HCT116 (cell line): ENCODE results near the gene TTC39C. TPM values are rescaled to one million over a fixed set of nuclear protein-coding genes. Genes with fewer than 3 reads are reported as not detected.
"Not testable (repeated sequence)": the region's sequence is repeated elsewhere in the genome, so short reads cannot be mapped to it uniquely, and the experiment has no call there.

Source experiments
- ATAC-seq: fragments of 200-7000 bp; cut with Tn5 transposase; 2 replicates; pipeline ENCODE4 v1.9.1; 2020; ENCODE audit warnings: mild to moderate bottlenecking, moderate library complexity
- BruUV-seq: library from RNA; stranded (reverse); fragments of 400-500 nt; replicated peaks from 2 replicates; lab custom pipeline; 2021; lab: Mats Ljungman, UMichigan
- CTCF ChIA-PET: fragments of 300-600 bp; sonication (Branson Sonifier 250); formaldehyde crosslinking; loops from one replicate; lab custom pipeline; 2021; ENCODE audit warnings: antibody characterized with exemption; lab: Charles Lee
- POLR2A ChIA-PET: fragments of 300-600, 350-600 bp; sonication (Branson Sonifier 250); formaldehyde crosslinking; loops from one replicate; lab custom pipeline; 2021; ENCODE audit warnings: antibody characterized with exemption; lab: Charles Lee
- RAD21 ChIA-PET, 2 experiments: fragments of 300-600 bp; sonication (Branson Sonifier 250); formaldehyde crosslinking; loops; one replicate each; lab custom pipeline; 2023; ENCODE audit warnings: low total read pairs in 2 of 2; ENCODE audit not compliant: uncharacterized antibody in 2 of 2, unreplicated experiment in 2 of 2, low non-redundant PET in 1 of 2; lab: Charles Lee
- DNase-seq: peaks from one replicate; pipeline ENCODE4 v3.0.0-alpha.2; 2010; ENCODE audit warnings: low read depth, low spot score
- H2AFZ ChIP-seq: fragments of 200-600 bp; shearing (Covaris generic), sonication (generic); 2 replicates; pipeline ENCODE4 v1.6.1; 2017; ENCODE audit warnings: low read depth, mixed run types, mixed read lengths, antibody characterized with exemption, low read length; ENCODE audit not compliant: poor library complexity, severe bottlenecking
- H3K27ac ChIP-seq: 2 replicates; pipeline ENCODE4 v1.5.1; 2012; ENCODE audit warnings: low read depth, low read length
- H3K27me3 ChIP-seq: fragments of 200-600 bp; sonication (generic); 2 replicates; pipeline ENCODE4 v1.6.1; 2016; ENCODE audit warnings: mixed run types, low read length, mixed read lengths; ENCODE audit not compliant: insufficient read depth
- H3K36me3 ChIP-seq, 2 experiments: fragments of 200-500 bp in 1 of 2; fragments of 200-600 bp in 1 of 2; sonication (Bioruptor generic) in 1 of 2; sonication (generic) in 1 of 2; 2 replicates each; pipeline versions ENCODE4 v1.5.1 to v1.6.1; 2014 to 2016; ENCODE audit warnings: low read length in 2 of 2, inconsistent platforms in 1 of 2, mixed read lengths in 1 of 2, mixed run types in 1 of 2; ENCODE audit not compliant: insufficient read depth in 2 of 2, control insufficient read depth in 1 of 2
- H3K4me1 ChIP-seq, 2 experiments: fragments of 200-600 bp in 1 of 2; sonication (generic) in 1 of 2; 2 replicates each; pipeline versions ENCODE4 v1.5.1 to v1.6.1; 2012 to 2017; ENCODE audit warnings: low read length in 2 of 2, inconsistent platforms in 1 of 2, mild to moderate bottlenecking in 1 of 2, mixed read lengths in 1 of 2, mixed run types in 1 of 2, moderate library complexity in 1 of 2; ENCODE audit not compliant: insufficient read depth in 2 of 2, control insufficient read depth in 1 of 2
- H3K4me2 ChIP-seq: fragments of 200-600 bp; sonication (generic); 2 replicates; pipeline ENCODE4 v1.6.1; 2017; ENCODE audit warnings: mixed run types, low read length, mixed read lengths
- H3K4me3 ChIP-seq, 2 experiments: fragments of 200-600 bp in 1 of 2; sonication (generic) in 1 of 2; replicated peaks in 1 of 2; 2 replicates each; pipeline ENCODE4 v1.5.1; 2011 to 2016; ENCODE audit warnings: low read length in 2 of 2, control low read depth in 1 of 2, low read depth in 1 of 2, mild to moderate bottlenecking in 1 of 2, mixed read lengths in 1 of 2, mixed run types in 1 of 2
- H3K79me2 ChIP-seq: fragments of 200-600 bp; sonication (generic); 2 replicates; pipeline ENCODE4 v1.6.1; 2017; ENCODE audit warnings: mild to moderate bottlenecking, mixed run types, low read length, moderate library complexity, mixed read lengths; ENCODE audit not compliant: insufficient read depth
- H3K9ac ChIP-seq: fragments of 200-600 bp; sonication (generic); 2 replicates; pipeline ENCODE4 v1.6.1; 2016; ENCODE audit warnings: low read length, mixed read lengths
- H3K9me2 ChIP-seq: fragments of 200-600 bp; sonication (generic), shearing (Covaris generic); 2 replicates; pipeline ENCODE4 v1.6.1; 2017; ENCODE audit warnings: mixed run types, mild to moderate bottlenecking, moderate library complexity; ENCODE audit not compliant: insufficient read depth
- H3K9me3 ChIP-seq, 2 experiments: fragments of 200-500 bp in 1 of 2; fragments of 200-600 bp in 1 of 2; sonication (Bioruptor generic) in 1 of 2; sonication (generic) in 1 of 2; 2 replicates each; pipeline ENCODE4 v1.6.1; 2014 to 2017; ENCODE audit warnings: low read length in 2 of 2, mixed read lengths in 2 of 2, inconsistent platforms in 1 of 2, low read depth in 1 of 2, mild to moderate bottlenecking in 1 of 2, mixed run types in 1 of 2, moderate library complexity in 1 of 2; ENCODE audit not compliant: control insufficient read depth in 1 of 2, insufficient read depth in 1 of 2
- H4K20me1 ChIP-seq: fragments of 200-600 bp; sonication (generic), shearing (Covaris generic); 2 replicates; pipeline ENCODE4 v1.6.1; 2017; ENCODE audit warnings: mixed run types, mild to moderate bottlenecking, moderate library complexity; ENCODE audit not compliant: insufficient read depth
- EZH2phosphoT487 ChIP-seq: fragments of 200-600 bp; IDR thresholded peaks from 2 replicates; pipeline ENCODE4 v1.6.1; 2018; ENCODE audit warnings: antibody characterized with exemption, borderline replicate concordance
- FOSL1 ChIP-seq: IDR thresholded peaks from 2 replicates; pipeline ENCODE4 v1.6.1; 2012; ENCODE audit warnings: low read depth
- SIN3A ChIP-seq: IDR thresholded peaks from 2 replicates; pipeline ENCODE4 v1.6.1; 2012; ENCODE audit warnings: low read depth
- SP1 ChIP-seq: IDR thresholded peaks from 2 replicates; pipeline ENCODE4 v1.6.1; 2012; ENCODE audit warnings: low read depth
- SRF ChIP-seq: IDR thresholded peaks from 2 replicates; pipeline ENCODE4 v1.6.1; 2012; ENCODE audit warnings: low read depth
- intact Hi-C: fragments of 100-400 bp; cut with micrococcal nuclease; formaldehyde crosslinking; loops from 2 replicates; pipeline ENCODE4 v1.10.0; 2022
- total RNA-seq: library from RNA; stranded (reverse); gene quantifications from one replicate; pipeline ENCODE4 v1.2.1, GENCODE V29; 2021; ENCODE audit not compliant: unreplicated experiment
- TF ChIP-seq, protein P1 (sequence below): IDR thresholded peaks from 2 replicates; pipeline ENCODE4 v1.6.1; 2011; ENCODE audit warnings: mild to moderate bottlenecking, low read length, moderate library complexity; ENCODE audit not compliant: insufficient replicate concordance; ENCODE audit errors: extremely low read depth
- TF ChIP-seq, protein P2 (sequence below): IDR thresholded peaks from 2 replicates; pipeline ENCODE4 v1.6.1; 2012
- TF ChIP-seq, protein P3 (sequence below): IDR thresholded peaks from 2 replicates; pipeline ENCODE4 v1.6.1; 2012
- TF ChIP-seq, protein P4 (sequence below): IDR thresholded peaks from 2 replicates; pipeline ENCODE4 v1.6.1; 2012; ENCODE audit warnings: low read depth

Gene TTC39C
- total RNA-seq, 1 experiment from 2014 or later, result 24.8 TPM

DNA sequence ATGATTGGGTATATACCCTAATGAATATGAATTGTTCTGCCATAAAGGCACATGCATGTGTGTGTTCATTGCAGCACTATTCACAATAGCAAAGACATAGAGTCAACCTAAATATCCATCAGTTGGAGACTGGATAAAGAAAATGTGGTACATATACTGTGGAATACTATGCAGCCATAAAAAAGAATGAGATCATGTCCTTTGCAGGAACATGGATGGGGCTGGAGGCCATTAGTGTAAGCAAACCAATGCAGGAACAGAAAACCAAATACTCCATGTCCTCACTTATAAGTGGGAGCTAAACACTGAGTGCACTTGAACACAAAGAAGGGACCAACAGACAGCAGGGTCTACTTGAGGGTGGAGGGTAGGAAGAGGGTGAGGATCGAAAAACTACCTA is 43.2 kb downstream of the TTC39C start (continued):
- TF ChIP-seq, protein P1, sequence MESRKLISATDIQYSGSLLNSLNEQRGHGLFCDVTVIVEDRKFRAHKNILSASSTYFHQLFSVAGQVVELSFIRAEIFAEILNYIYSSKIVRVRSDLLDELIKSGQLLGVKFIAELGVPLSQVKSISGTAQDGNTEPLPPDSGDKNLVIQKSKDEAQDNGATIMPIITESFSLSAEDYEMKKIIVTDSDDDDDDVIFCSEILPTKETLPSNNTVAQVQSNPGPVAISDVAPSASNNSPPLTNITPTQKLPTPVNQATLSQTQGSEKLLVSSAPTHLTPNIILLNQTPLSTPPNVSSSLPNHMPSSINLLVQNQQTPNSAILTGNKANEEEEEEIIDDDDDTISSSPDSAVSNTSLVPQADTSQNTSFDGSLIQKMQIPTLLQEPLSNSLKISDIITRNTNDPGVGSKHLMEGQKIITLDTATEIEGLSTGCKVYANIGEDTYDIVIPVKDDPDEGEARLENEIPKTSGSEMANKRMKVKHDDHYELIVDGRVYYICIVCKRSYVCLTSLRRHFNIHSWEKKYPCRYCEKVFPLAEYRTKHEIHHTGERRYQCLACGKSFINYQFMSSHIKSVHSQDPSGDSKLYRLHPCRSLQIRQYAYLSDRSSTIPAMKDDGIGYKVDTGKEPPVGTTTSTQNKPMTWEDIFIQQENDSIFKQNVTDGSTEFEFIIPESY, result no peak

DNA sequence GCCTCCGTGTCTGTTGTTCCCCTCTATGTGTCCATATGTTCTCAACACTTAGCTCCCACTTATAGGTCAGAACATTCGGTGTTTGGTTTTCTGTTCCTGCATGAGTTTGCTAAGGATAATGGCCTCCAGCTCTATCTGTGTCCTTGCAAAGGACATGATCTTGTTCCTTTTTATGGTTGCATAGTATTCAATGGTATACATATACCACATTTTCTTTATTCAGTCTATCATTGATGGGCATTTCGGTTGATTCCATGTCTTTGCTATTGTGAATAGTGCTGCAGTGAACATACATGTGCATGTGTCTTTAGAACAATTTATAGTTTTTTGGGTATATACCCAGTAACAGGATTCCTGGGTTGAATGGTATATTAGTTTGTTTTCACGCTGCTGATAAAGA is 44.8 kb downstream of the TTC39C start:
- CTCF ChIA-PET, H3K4me3 ChIP-seq, H3K27me3 ChIP-seq, H3K79me2 ChIP-seq, BruUV-seq, H3K4me2 ChIP-seq, intact Hi-C loops, RAD21 ChIA-PET, ATAC-seq, H3K9me3 ChIP-seq, H3K9me2 ChIP-seq, POLR2A ChIA-PET, H3K9ac ChIP-seq, H2AFZ ChIP-seq, H3K36me3 ChIP-seq, H3K27ac ChIP-seq, H4K20me1 ChIP-seq, DNase-seq: not testable (repeated sequence)
- peaks cover 7 to 22% of the 10 kb centered on the region in 2 experiments for H3K4me1 ChIP-seq

DNA sequence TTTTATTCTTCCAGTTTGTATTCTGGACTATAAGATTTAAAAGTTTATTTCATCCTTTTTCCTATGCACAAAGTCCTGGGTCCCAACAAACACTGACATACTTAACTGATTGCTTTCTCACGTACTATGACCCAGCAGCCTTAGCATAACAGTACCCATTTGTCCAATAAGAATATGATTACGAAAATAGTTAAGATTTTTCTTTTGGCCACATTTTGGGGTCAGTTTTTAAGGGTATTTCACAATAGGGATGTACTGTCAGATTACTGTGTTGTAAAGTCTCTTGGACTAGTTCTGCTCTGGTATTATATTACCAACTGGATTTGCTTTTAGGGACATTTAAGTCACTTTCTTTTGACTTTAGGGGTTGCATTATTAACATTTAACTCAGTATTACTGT is 46.1 kb downstream of the TTC39C start:
- no peak overlapping the region for H3K9ac ChIP-seq
- TF ChIP-seq, protein P1, result no peak
- TF ChIP-seq SIN3A (no peak), FOSL1 (no peak), EZH2phosphoT487 (no peak), SP1 (no peak), SRF (no peak)
- TF ChIP-seq, protein P2, sequence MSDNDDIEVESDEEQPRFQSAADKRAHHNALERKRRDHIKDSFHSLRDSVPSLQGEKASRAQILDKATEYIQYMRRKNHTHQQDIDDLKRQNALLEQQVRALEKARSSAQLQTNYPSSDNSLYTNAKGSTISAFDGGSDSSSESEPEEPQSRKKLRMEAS, result no peak
- TF ChIP-seq, protein P3, sequence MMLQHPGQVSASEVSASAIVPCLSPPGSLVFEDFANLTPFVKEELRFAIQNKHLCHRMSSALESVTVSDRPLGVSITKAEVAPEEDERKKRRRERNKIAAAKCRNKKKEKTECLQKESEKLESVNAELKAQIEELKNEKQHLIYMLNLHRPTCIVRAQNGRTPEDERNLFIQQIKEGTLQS, result no peak
- TF ChIP-seq, protein P4, sequence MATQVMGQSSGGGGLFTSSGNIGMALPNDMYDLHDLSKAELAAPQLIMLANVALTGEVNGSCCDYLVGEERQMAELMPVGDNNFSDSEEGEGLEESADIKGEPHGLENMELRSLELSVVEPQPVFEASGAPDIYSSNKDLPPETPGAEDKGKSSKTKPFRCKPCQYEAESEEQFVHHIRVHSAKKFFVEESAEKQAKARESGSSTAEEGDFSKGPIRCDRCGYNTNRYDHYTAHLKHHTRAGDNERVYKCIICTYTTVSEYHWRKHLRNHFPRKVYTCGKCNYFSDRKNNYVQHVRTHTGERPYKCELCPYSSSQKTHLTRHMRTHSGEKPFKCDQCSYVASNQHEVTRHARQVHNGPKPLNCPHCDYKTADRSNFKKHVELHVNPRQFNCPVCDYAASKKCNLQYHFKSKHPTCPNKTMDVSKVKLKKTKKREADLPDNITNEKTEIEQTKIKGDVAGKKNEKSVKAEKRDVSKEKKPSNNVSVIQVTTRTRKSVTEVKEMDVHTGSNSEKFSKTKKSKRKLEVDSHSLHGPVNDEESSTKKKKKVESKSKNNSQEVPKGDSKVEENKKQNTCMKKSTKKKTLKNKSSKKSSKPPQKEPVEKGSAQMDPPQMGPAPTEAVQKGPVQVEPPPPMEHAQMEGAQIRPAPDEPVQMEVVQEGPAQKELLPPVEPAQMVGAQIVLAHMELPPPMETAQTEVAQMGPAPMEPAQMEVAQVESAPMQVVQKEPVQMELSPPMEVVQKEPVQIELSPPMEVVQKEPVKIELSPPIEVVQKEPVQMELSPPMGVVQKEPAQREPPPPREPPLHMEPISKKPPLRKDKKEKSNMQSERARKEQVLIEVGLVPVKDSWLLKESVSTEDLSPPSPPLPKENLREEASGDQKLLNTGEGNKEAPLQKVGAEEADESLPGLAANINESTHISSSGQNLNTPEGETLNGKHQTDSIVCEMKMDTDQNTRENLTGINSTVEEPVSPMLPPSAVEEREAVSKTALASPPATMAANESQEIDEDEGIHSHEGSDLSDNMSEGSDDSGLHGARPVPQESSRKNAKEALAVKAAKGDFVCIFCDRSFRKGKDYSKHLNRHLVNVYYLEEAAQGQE, result no peak

More for the DNA sequence above, 46.1 kb downstream of the TTC39C start:
- Histone ChIP-seq H2AFZ (no peak overlapping the region), H3K79me2 (no peaks in the 10 kb centered on the region; the same call in 1 of the 2 replicates), H3K9me2 (no peaks in the 10 kb centered on the region), H3K27ac (no peak overlapping the region), H3K4me3 (no peak overlapping the region), H4K20me1 (no peaks in the 10 kb centered on the region; the same call in 1 of the 2 replicates), H3K36me3 (no peaks in the 10 kb centered on the region), H3K9me3 (no peaks in the 10 kb centered on the region), H3K27me3 (no peaks in the 10 kb centered on the region), H3K4me1 (peaks cover 7 to 28% of the 10 kb centered on the region in 2 experiments), H3K4me2 (no peak overlapping the region)
- ATAC-seq (no peak), DNase-seq (no peak)
- ChIA-PET RAD21 (no interaction called here), CTCF (no interaction called here), POLR2A (no interaction called here)
- BruUV-seq, result no TSS peak
- intact Hi-C loops, result no loop called here
